ENCODE data around the gene SLC6A4.

- TF ChIP-seq YY1 (IDR thresholded peaks at IDR 0.05; ENCODE audit: insufficient read depth, insufficient read length) (no peak), ZNF274 (IDR thresholded peaks at IDR 0.05; ENCODE audit: low read depth, low read length) (no peak)
These were observed 35.4 kb downstream of the SLC6A4 start for GRCh38 chr17:30200106-30200505.
